Kidney epithelial cell (primary cell): Measurements from ENCODE around the gene RTN3. TPM values are rescaled to one million over a fixed set of nuclear protein-coding genes. Genes with fewer than 3 reads are reported as not detected.

Source experiments
- DNase-seq: peaks from one replicate; pipeline ENCODE4 v3.0.0-alpha.2; 2010; ENCODE audit warnings: low read depth
- H3K27me3 ChIP-seq: 2 replicates; pipeline ENCODE4 v1.6.0; 2011; ENCODE audit warnings: low read length; ENCODE audit not compliant: control insufficient read depth, insufficient read depth
- H3K36me3 ChIP-seq: 2 replicates; pipeline ENCODE4 v1.5.1; 2011; ENCODE audit warnings: low read length; ENCODE audit not compliant: control insufficient read depth, insufficient read depth
- H3K4me3 ChIP-seq: 2 replicates; pipeline ENCODE4 v1.5.1; 2011; ENCODE audit warnings: low read depth, mild to moderate bottlenecking, control low read depth, low read length
- total RNA-seq: library from RNA; depleted of rRNA; stranded (reverse); fragments of >200 nt; gene quantifications from 2 replicates; pipeline ENCODE4 v1.2.3, GENCODE V29; 2015
- TF ChIP-seq, protein P1 (sequence below): IDR thresholded peaks from 2 replicates; pipeline ENCODE4 v1.5.1; 2011; ENCODE audit warnings: mild to moderate bottlenecking, moderate library complexity, low read length, control low read depth, inconsistent platforms; ENCODE audit not compliant: insufficient read depth, poor library complexity, severe bottlenecking

RTN3 gene
- total RNA-seq, 1 donor from 2014 or later, result 107 TPM

GRCh38 chr11:63805844-63806415, 124.6 kb downstream of the RTN3 start:
- no peaks in the 10 kb centered on the region for H3K27me3 ChIP-seq
- H3K4me3 ChIP-seq, result no peak overlapping the region
- no peaks in the 10 kb centered on the region for H3K36me3 ChIP-seq
- DNase-seq, result no peak
- TF ChIP-seq, protein P1, sequence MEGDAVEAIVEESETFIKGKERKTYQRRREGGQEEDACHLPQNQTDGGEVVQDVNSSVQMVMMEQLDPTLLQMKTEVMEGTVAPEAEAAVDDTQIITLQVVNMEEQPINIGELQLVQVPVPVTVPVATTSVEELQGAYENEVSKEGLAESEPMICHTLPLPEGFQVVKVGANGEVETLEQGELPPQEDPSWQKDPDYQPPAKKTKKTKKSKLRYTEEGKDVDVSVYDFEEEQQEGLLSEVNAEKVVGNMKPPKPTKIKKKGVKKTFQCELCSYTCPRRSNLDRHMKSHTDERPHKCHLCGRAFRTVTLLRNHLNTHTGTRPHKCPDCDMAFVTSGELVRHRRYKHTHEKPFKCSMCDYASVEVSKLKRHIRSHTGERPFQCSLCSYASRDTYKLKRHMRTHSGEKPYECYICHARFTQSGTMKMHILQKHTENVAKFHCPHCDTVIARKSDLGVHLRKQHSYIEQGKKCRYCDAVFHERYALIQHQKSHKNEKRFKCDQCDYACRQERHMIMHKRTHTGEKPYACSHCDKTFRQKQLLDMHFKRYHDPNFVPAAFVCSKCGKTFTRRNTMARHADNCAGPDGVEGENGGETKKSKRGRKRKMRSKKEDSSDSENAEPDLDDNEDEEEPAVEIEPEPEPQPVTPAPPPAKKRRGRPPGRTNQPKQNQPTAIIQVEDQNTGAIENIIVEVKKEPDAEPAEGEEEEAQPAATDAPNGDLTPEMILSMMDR, result no peak

Other genes starting within 250 kb of the RTN3 start
- gene PLAAT5, start 190.3 kb upstream of the RTN3 start, total RNA-seq, result 0.14 and 0.17 TPM in 2 replicates
- gene LGALS12, start 175.4 kb upstream of the RTN3 start, total RNA-seq, result not detected in 2 replicates
- gene PLAAT4, start 144.7 kb upstream of the RTN3 start, total RNA-seq, result 14.1 and 14.7 TPM in 2 replicates
- not detected in 2 replicates for gene PLAAT2, start 118.1 kb upstream of the RTN3 start, total RNA-seq
- 81.0 and 85.7 TPM in 2 replicates for gene PLAAT3, start 67.1 kb upstream of the RTN3 start, total RNA-seq
- 42.6 and 42.7 TPM in 2 replicates for gene ATL3, start 10.1 kb upstream of the RTN3 start, total RNA-seq
- gene ZFTA, start 87.3 kb downstream of the RTN3 start, total RNA-seq, result 25.1 and 59.3 TPM in 2 replicates
- gene SPINDOC, start 132.0 kb downstream of the RTN3 start, total RNA-seq, result 40.5 and 41.4 TPM in 2 replicates
- 40.1 and 45.2 TPM in 2 replicates for gene MARK2, start 157.6 kb downstream of the RTN3 start, total RNA-seq
- gene RCOR2, start 235.7 kb downstream of the RTN3 start, total RNA-seq, result 7.8 and 11.5 TPM in 2 replicates